BJ (cell line): Measurements from ENCODE around the gene CXXC4. TPM values are rescaled to one million over a fixed set of nuclear protein-coding genes. Genes with fewer than 3 reads are reported as not detected.

Experiments
- CTCF ChIA-PET: fragments of 350-600 bp; formaldehyde crosslinking; extraction: SDS; loops from one replicate; lab custom pipeline; 2021; ENCODE audit warnings: antibody characterized with exemption, inconsistent platforms; lab: Yijun Ruan, JAX
- POLR2A ChIA-PET: fragments of 300-600 bp; sonication (Branson Sonifier 250); formaldehyde crosslinking; extraction: SDS; loops from one replicate; lab custom pipeline; 2021; ENCODE audit warnings: antibody characterized with exemption; lab: Charles Lee
- DNase-seq: peaks from one replicate; pipeline ENCODE4 v3.0.0-alpha.2; 2011; ENCODE audit warnings: low read depth
- H3K27me3 ChIP-seq: 2 replicates; pipeline ENCODE4 v1.6.0; 2011; ENCODE audit warnings: low read length; ENCODE audit not compliant: control insufficient read depth, insufficient read depth
- H3K36me3 ChIP-seq: 2 replicates; pipeline ENCODE4 v1.5.1; 2011; ENCODE audit warnings: low read length; ENCODE audit not compliant: control insufficient read depth, insufficient read depth
- H3K4me3 ChIP-seq: 2 replicates; pipeline ENCODE4 v1.5.1; 2011; ENCODE audit warnings: low read depth, mild to moderate bottlenecking, control low read depth, low read length
- CTCF ChIP-seq: IDR thresholded peaks from 2 replicates; pipeline ENCODE4 v1.5.1; 2011; ENCODE audit warnings: low read depth, mild to moderate bottlenecking, control low read depth, inconsistent platforms, low read length, moderate library complexity; ENCODE audit not compliant: insufficient read depth
- polyA plus RNA-seq: library from polyadenylated mRNA; depleted of rRNA; stranded (reverse); fragments of >200 nt; gene quantifications from 2 replicates; pipeline ENCODE4 v1.2.3, GENCODE V29; 2011

The CXXC4 gene
- polyA plus RNA-seq, 1 experiment = not detected

GRCh38 chr4:104494185-104494584 is 509 bp downstream of the CXXC4 start:
- Histone ChIP-seq H3K36me3 (no peaks in the 10 kb centered on the region), H3K4me3 (no peak overlapping the region), H3K27me3 (peaks cover 6% of the 10 kb centered on the region; the same call in 1 of the 2 replicates)
- DNase-seq = no peak
- POLR2A ChIA-PET = no interaction called here
- TF ChIP-seq CTCF = no peak
- CTCF ChIA-PET = no interaction called here

- no peak for TF ChIP-seq CTCF
- ChIA-PET POLR2A (no interaction called here), CTCF (no interaction called here)
- no peak for DNase-seq
- H3K4me3 ChIP-seq = no peak overlapping the region
- H3K27me3 ChIP-seq = peaks cover 6% of the 10 kb centered on the region; the same call in 1 of the 2 replicates
- no peaks in the 10 kb centered on the region for H3K36me3 ChIP-seq
Observed at GRCh38 chr4:104493081-104493831, 1.4 kb downstream of the CXXC4 start.

DNA sequence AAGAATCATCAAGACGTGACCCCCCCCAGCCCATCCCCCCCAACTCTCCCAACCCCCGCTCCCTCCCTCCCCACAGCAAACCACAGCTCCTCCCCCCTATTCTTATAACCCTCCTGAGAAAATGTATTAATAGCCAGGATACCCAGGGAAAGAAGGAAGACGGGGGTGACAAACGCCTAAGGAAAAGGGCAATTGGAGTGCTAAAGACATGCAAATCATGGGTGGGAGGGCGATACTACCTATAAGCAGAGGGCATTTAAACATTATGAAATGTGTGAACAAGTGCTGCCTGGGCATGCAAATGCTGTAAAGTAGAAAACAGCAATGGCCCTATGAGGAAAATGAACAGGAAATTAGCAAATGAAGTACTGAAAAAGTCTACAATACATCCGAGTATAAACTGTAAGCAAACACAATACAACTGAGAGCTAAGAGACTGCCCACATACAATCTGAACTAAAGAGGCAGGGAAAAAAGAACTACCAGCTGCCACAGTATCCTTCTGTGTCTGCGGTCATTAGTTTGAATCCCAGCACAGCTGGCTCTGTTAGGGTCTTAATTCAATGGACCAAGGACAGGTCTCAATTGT is 2.4 kb downstream of the CXXC4 start:
- ChIA-PET POLR2A (no interaction called here), CTCF (no interaction called here)
- no peak for DNase-seq
- Histone ChIP-seq H3K4me3 (no peak overlapping the region), H3K27me3 (peaks cover 6% of the 10 kb centered on the region; the same call in 1 of the 2 replicates), H3K36me3 (no peaks in the 10 kb centered on the region)
- no peak for TF ChIP-seq CTCF

DNA sequence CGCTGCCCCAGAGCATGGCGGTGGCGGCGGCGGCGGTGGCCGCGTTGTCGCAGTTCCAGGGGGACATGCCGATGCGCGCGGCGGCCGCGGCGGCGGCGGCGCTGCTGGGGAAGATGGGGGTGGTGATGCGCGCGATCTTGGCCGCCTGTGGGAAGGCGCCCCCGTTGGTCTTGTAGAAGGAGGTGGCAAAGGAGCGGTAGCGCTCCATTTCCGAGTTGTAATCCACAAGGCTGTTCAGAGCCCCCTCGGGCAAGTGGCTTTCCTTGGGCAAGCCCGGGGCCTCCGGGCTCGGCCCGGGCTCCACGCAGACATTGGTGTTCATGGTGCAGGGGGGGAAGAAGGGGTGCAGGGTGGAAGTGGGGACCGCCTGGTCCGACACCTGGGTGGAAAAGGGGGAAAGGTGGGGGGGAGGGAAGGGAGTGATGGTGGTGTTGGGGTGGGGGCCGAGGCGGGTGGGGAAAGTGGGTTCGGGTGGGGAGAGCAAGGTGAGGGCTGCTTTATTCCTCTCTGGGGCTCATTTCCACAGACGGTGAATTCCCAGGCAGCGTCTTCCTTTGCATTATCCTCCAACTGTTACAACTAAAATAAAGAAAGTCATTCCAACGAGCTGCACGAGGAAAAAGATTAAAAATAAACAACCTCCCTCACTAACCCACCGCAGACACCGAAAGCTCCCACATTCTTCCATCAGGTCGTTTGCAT is 3.1 kb downstream of the CXXC4 start:
- no peak for DNase-seq
- CTCF ChIA-PET = no interaction called here
- no peaks in the 10 kb centered on the region for H3K36me3 ChIP-seq
- H3K27me3 ChIP-seq = peaks cover 6% of the 10 kb centered on the region; the same call in 1 of the 2 replicates
- peak overlapping the region; percentile 40 for H3K4me3 ChIP-seq
- POLR2A ChIA-PET = no interaction called here
- no peak for TF ChIP-seq CTCF
